Transverse colon (tissue), 4 donors: ENCODE data around the gene GADD45B. TPM values are rescaled to one million over a fixed set of nuclear protein-coding genes. Genes with fewer than 3 reads are reported as not detected.

Experiments
- DNase-seq: peaks from one replicate; pipeline ENCODE4 v3.0.0-alpha.2; 2019
- H3K27ac ChIP-seq, 4 donors: fragments of 200-600 bp; sonication (generic); 2 replicates each; pipeline ENCODE4 v1.5.1; 2016 to 2018; ENCODE audit warnings: inconsistent platforms in 4 of 4
- H3K27me3 ChIP-seq: fragments of 200-600 bp; sonication (generic); 2 replicates; pipeline ENCODE4 v1.5.1; 2017; ENCODE audit warnings: inconsistent platforms
- H3K36me3 ChIP-seq, 4 donors: fragments of 200-600 bp; sonication (generic); 2 replicates each; pipeline ENCODE4 v1.5.1; 2017 to 2019; ENCODE audit warnings: inconsistent platforms in 4 of 4
- H3K4me1 ChIP-seq, 4 donors: fragments of 200-600 bp; sonication (generic); 2 replicates each; pipeline ENCODE4 v1.5.1; 2017 to 2020; ENCODE audit warnings: inconsistent platforms in 4 of 4
- H3K4me3 ChIP-seq, 4 donors: fragments of 200-600 bp; sonication (generic); 1 replicate in 1 of 4; 2 replicates in 3 of 4; pipeline versions ENCODE4 v1.5.1 to v1.6.1; 2017 to 2019; ENCODE audit warnings: inconsistent platforms in 4 of 4
- H3K9me3 ChIP-seq, 2 donors: fragments of 200-600 bp; sonication (generic); 2 replicates each; pipeline ENCODE4 v1.5.1; 2017 to 2019; ENCODE audit warnings: inconsistent platforms in 2 of 2
- CTCF ChIP-seq, 5 experiments: fragments of 200-600 bp in 3 of 5; fragments of 450-650 bp in 2 of 5; sonication (generic) in 3 of 5; IDR thresholded peaks; 1 replicate in 2 of 5; 2 replicates in 3 of 5; pipeline ENCODE4 v1.5.1; 2016 to 2017; ENCODE audit warnings: antibody characterized with exemption in 5 of 5, inconsistent platforms in 3 of 5, mild to moderate bottlenecking in 2 of 5, moderate library complexity in 1 of 5
- EP300 ChIP-seq: sonication (generic); formaldehyde crosslinking; IDR thresholded peaks from one replicate; pipeline ENCODE4 v1.6.1; 2017; ENCODE audit warnings: antibody characterized with exemption, low read depth
- POLR2A ChIP-seq: fragments of 450-650 bp; IDR thresholded peaks from one replicate; pipeline ENCODE4 v1.6.1; 2016; ENCODE audit warnings: antibody characterized with exemption, mild to moderate bottlenecking, moderate library complexity
- POLR2AphosphoS5 ChIP-seq, 3 donors: sonication (generic); formaldehyde crosslinking; IDR thresholded peaks; one replicate each; pipeline ENCODE4 v1.6.1; 2016; ENCODE audit warnings: antibody characterized with exemption in 3 of 3
- WGBS, 2 donors: methylation state at CpG; one replicate each; pipeline ENCODE4 v1.1.5; 2018; ENCODE audit warnings: low coverage in 1 of 2; 5-methylcytosine and 5-hydroxymethylcytosine counted together
- in situ Hi-C, 4 donors: fragments of 200-750 bp; cut with MboI; loops; one replicate each; pipeline versions ENCODE4 v1.15.0 to v1.15.1; 2017; ENCODE audit warnings: low sequenced_read_pairs in 3 of 4, low pct_ligation_motif_present in 1 of 4, low pct_unique_long_range_greater_than_20kb in 1 of 4
- intact Hi-C: fragments of 100-400 bp; cut with DNase I; formaldehyde crosslinking; loops from one replicate; pipeline ENCODE4 v1.15.1; 2023; ENCODE audit warnings: low total_unique reads
- total RNA-seq, 4 donors: library from RNA; depleted of rRNA; stranded (reverse); fragments of >200 nt; gene quantifications; one replicate each; pipeline ENCODE4 v1.1.0, GENCODE V29; 2016

Gene GADD45B
- total RNA-seq, 4 donors from 2014 or later: 59.0 to 280 (median 167) TPM

- Histone ChIP-seq H3K36me3 (no peaks in the 10 kb centered on the region), H3K4me1 (peaks cover 15 to 32% (median 26%) of the 10 kb centered on the region in 4 donors), H3K27ac (peak overlapping the region; percentile 94 to 98 (median 96)), H3K9me3 (no peaks in the 10 kb centered on the region), H3K4me3 (peak overlapping the region in 3 of 4 donors; percentile 78 to 83 (median 82)), H3K27me3 (no peaks in the 10 kb centered on the region)
- in situ Hi-C loops: no loop called here
- peak; percentile 39 for DNase-seq
- 20 to 52% methylated on average over 1 to 20 of the region's 25 CpGs for WGBS, 2 donors
- TF ChIP-seq CTCF (IDR thresholded peaks at IDR 0.05) (peak in 2 of 5 experiments; percentile 2 to 13), EP300 (no peak)
- intact Hi-C loops: no loop called here
Measured at GRCh38 chr19:2428321-2428690, 47.6 kb upstream of the GADD45B start.

- H3K4me1 ChIP-seq: peaks cover 15 to 32% (median 26%) of the 10 kb centered on the region in 4 donors
- H3K4me3 ChIP-seq: peak overlapping the region in 1 of 4 donors; percentile 83
- no peaks in the 10 kb centered on the region for H3K9me3 ChIP-seq
- intact Hi-C loops: no loop called here
- peak overlapping the region; percentile 94 to 98 (median 96) for H3K27ac ChIP-seq
- TF ChIP-seq CTCF (IDR thresholded peaks at IDR 0.05) (no peak), POLR2AphosphoS5 (IDR thresholded peaks at IDR 0.05) (no peak), POLR2A (no peak), EP300 (no peak)
- in situ Hi-C loops: no loop called here
- H3K36me3 ChIP-seq: no peaks in the 10 kb centered on the region
- no peaks in the 10 kb centered on the region for H3K27me3 ChIP-seq
- DNase-seq: no peak
- 82% methylated on average over 35 of the region's 37 CpGs; no CpG with 5 or more reads in 1 of the 2 donors for WGBS, 2 donors
Measured at GRCh38 chr19:2428756-2429711, 46.9 kb upstream of the GADD45B start.

- DNase-seq: no peak
- intact Hi-C loops: no loop called here
- no peak overlapping the region for H3K27ac ChIP-seq
- peaks cover 15 to 27% (median 24%) of the 10 kb centered on the region in 4 donors for H3K4me1 ChIP-seq
- in situ Hi-C loops: no loop called here
- TF ChIP-seq CTCF (IDR thresholded peaks at IDR 0.05) (no peak), POLR2A (no peak), EP300 (no peak)
- no peaks in the 10 kb centered on the region for H3K27me3 ChIP-seq
- H3K4me3 ChIP-seq: no peak overlapping the region
- H3K9me3 ChIP-seq: no peaks in the 10 kb centered on the region
- H3K36me3 ChIP-seq: no peaks in the 10 kb centered on the region
- 77 to 93% methylated on average over 10 to 25 of the region's 25 CpGs for WGBS, 2 donors
Measured at GRCh38 chr19:2429917-2430535, 45.9 kb upstream of the GADD45B start.

- intact Hi-C loops: no loop called here
- Histone ChIP-seq H3K27ac (no peak overlapping the region), H3K4me1 (peaks cover 8 to 15% (median 13%) of the 10 kb centered on the region in 4 donors), H3K4me3 (no peak overlapping the region), H3K36me3 (no peaks in the 10 kb centered on the region), H3K9me3 (no peaks in the 10 kb centered on the region), H3K27me3 (no peaks in the 10 kb centered on the region)
- DNase-seq: no peak
- TF ChIP-seq EP300 (no peak), POLR2A (no peak), POLR2AphosphoS5 (IDR thresholded peaks at IDR 0.05) (no peak), CTCF (IDR thresholded peaks at IDR 0.05) (no peak)
- in situ Hi-C loops: no loop called here
- WGBS, 2 donors: 98% methylated on average over 36 of the region's 37 CpGs; no CpG with 5 or more reads in 1 of the 2 donors
Measured at GRCh38 chr19:2431318-2432055, 44.4 kb upstream of the GADD45B start.
